ENCODE results near the gene ACVRL1.

Gene ACVRL1

DNA sequence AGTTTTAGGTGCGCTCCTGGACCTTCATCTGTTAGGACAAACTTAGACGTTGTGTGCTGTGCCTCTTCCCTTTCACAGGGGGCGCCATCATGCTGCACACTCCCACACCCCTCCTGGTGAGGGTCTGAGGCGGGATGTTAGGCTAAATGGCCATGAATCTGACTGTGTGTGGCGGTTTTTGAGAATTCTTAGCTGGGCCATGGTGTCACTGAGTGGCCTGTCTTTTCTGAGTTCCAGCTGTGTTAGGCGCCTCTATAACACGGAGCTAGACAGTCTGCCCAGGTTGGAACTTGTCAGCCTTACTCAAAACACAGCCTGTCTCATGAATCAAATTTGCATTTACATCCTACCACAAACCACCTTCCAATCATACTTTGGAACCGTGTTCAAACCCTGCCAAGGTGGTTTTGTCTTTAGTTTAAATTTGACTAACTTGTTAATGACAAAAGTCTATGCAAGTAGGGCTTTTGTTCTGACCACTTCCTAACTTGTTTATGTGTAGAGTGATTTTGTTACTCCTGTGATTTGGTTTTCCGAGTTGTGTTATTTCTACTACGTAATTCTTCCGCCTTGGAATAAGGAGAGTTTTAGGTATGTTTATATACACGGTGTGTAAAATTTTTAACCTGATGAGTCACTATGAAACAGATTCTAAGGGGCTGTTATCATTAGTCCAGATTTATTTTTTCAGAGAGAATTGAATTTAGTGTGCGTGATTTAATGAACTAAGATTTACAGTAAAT is 63.8 kb downstream of the ACVRL1 start:
- peak; percentile 66 for DNase-seq

DNA sequence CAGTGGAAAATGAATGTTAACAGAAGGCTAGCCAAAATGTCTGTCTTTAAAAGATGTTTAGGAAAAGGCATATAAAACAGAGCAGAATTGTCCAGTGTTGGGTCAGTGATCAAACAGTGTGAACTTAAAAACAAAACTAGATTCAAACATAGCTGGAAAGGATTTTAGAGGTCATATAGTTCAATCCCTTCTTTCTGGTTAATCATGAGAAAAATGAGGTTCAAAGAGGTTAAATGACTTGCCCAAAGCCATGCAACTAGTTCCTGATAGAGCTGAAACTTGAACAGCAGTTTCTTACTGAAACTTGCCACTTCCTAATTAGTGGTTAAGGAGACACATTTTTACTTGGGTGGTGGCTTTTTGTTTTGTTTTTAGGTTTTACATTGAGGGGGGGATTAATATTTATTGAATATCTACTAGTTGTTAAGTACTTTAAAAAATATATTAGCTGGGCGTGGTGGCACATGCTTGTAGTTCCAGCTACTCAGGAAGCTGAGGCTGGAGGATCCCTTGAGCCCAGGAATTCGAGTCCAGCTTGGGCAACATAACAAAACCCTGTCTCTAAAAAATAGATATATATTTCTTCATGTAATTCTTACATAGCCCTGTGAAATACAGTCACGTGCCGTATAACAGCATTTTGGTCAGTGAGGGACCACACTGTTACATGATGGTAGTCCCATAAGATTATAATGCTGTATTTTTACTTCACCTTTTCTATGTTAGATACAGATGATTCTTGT is 64.5 kb downstream of the ACVRL1 start:
- no peak for DNase-seq

DNA sequence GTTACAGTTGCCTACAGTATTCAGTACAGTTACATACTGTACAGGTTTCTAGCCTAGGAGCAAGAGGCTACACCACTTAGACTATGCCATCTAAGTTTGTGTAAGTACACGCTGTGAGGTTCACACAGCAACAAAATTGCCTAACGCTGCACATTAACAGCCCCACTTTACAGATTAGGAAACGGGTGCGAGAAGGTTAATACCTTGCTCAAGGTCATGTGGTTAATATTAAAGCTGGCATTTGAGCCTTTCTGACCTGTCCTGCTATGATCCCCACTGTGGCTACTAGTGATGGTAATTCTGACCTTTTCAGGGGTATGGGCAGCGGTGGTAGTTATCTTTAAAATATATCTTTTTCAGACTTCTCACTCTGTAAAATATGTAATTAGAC is 65.1 kb downstream of the ACVRL1 start:
- no peak for DNase-seq

DNA sequence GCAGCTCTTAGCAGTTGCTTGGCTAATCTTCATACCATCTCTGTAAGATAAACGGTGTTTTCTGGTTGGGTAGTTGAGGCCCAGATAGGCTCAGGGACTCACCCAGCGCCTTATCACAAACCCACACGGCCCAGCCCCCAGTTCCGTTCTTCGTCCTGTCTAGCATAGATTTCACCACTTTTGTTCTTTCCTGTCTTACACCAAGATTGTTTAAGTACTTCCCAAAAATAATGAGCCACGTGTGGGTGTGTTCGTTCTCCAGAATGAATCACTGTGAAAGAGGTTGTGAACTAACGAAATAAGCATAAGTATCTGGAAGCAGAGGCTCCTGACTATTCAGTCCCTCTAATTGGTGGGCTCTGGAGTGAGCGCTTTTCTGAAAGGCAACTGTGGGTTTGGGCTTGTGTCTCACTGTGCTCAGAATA is 65.6 kb downstream of the ACVRL1 start:
- DNase-seq, result peak; percentile 72

Data from stimulated activated CD4-positive, alpha-beta T cell treated with anti-CD3 and anti-CD28 coated beads, Interleukin-1b, Interleukin-23, amount 100 ng/mL, for 48 hours (primary cell).